GM21825 (cell line): ENCODE data around the gene FMNL2.
"Not testable (repeated sequence)": the region's sequence is repeated elsewhere in the genome, so short reads cannot be mapped to it uniquely, and the experiment has no call there.

ENCODE experiments used
- ATAC-seq: cut with Tn5 transposase; IDR thresholded peaks from one replicate; pipeline ENCODE4 v1.9.1; 2021; ENCODE audit warnings: mild to moderate bottlenecking, moderate library complexity; ENCODE audit not compliant: unreplicated experiment

FMNL2 gene

DNA sequence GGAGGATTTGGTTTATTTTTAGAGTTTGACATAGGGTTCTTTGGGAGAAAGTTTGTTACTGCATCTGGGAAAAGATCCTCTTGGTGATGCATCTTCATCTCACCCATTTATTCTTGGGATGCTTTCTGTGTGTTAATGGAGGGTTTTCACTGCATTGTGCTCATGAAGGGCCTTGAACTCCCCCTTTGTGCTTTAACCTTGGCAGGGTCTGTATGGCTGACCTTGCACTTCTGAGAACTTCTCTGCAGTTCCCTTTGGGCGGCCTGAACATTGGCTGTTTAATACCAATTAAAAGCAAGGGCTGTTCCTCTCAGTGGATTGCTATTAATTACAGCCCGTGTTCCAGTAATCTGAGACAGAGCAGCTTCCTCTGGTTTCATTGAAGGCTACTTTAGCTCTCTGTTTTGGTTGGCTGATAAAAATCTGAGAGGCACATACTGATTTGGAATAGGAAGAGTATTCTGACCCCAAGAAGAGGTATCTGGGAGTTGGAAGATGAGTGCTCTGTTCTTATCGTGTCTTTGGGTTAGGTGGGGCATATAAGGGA is 37.5 kb downstream of the FMNL2 start:
- ATAC-seq, result no peak

DNA sequence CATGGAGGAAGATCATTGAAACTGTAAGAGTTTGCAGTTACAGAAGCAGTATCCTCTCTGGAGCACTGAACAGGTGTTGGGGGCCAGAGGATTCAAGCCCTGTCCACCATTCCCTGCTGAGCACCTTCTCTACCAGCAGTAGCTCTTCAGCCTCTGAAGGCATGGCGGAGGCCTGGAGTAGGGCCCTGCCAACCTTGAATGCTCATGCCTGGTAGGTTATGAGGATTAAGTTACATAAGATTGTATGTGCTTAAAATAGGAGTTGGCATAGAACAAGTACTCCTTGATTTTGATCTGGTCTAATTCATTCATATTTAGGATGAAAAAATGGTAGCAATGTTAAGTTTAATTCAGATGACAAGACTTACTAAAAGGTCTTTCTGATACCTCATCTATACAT is 40.2 kb downstream of the FMNL2 start:
- ATAC-seq, result no peak

GRCh38 chr2:152376385-152376784 is 41.4 kb downstream of the FMNL2 start:
- ATAC-seq, result no peak

DNA sequence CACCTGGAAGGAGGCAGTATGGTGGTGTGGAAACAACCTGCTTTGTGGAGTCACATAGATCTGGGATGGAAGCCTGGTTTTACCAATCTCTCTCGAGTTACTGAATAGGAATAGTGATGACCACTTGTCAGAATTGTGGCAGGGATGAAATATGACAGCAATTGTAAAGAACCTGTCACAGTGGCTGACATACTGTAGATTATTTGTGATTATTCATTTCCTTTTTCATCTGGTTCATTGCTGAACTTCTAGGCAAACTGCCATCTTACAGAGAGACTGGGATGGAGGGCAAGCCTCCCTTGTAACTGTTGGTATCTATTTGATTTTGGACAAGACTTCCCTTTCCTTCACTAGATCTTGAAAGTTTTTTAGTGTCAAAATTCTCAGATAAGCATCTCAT is 42.0 kb downstream of the FMNL2 start:
- no peak for ATAC-seq

DNA sequence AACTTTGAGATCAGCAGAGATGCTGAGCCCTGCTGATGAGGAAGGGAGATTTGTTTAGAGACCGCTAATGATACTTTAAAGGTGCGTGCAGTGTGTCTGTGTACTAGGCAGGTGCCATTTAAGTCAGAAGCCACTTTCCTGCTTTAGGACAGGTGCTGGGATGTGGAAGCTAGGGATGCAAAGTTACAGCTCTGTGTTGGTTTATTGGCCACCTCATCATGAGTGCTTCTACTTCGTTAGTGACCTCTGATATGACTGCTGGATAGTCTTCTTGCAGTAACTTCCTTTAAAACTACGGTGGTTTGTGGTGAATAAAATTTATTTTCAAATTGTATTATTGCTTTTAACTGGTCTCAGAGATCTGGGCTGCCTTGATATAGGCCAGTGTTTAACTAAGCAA is 44.1 kb downstream of the FMNL2 start:
- no peak for ATAC-seq

- no peak for ATAC-seq
These were observed 45.5 kb downstream of the FMNL2 start for GRCh38 chr2:152380261-152381055.

DNA sequence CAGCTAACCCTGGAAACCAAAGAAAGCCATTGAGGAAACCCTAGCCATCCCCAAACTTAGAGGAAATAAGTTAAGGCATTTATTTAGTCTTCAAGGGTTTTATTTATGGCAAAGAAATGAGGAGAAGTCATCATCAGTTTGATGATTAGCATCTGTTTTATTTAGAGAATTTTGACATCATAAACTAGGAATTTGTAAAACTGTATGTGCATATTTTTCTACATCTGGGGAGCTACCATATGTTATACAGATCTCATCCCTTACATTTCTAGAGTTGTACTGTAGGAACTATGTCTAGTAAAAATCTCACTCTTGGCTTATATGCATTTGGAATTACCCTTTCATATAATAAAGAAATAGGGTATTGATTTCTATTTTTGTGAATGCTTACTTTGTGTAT is 48.7 kb downstream of the FMNL2 start:
- no peak for ATAC-seq

GRCh38 chr2:152384992-152385391 is 50.0 kb downstream of the FMNL2 start:
- no peak for ATAC-seq

GRCh38 chr2:152385650-152386049 is 50.7 kb downstream of the FMNL2 start:
- ATAC-seq, result no peak

DNA sequence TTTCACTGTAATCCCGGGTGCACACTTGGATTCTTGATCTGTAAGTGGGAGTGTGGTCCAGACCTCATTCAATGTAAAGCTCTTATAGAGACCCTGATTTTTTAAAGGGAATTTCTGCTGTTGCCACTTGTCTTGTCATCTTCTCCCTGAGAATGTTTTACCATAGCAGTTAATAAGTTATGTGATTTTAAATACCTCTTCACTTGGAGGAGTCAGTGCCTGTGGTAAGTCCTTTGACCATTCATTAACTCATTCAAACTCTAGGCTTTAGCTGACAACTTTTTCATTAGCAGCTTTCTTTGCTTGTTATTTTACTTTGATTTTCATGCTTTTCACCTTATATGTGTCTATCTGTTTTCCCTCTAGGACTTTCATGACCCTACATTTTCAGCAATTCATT is 51.3 kb downstream of the FMNL2 start:
- ATAC-seq, result no peak

DNA sequence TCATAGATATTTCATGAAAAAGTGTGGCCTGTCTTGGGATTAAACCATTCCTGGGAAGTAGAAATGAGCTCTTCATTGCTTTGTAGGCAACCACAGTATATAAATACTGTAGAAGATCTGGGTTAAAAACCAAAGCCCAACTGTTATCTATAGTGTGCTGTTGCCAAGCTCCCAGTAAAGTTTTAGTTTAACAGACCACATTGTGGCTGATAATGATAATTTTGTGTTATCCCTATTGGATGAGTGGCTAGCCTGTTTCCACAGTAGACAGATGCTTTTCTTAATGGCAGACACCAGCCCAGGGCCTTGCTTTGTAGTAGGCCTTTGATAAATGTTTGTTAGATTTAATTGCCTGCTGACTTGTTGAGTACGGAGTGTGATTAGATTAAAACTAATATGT is 52.1 kb downstream of the FMNL2 start:
- no peak for ATAC-seq

GRCh38 chr2:152388269-152388668 is 53.3 kb downstream of the FMNL2 start:
- not testable (repeated sequence) for ATAC-seq

- no peak for ATAC-seq
These were observed 54.5 kb downstream of the FMNL2 start for GRCh38 chr2:152389483-152389882.

DNA sequence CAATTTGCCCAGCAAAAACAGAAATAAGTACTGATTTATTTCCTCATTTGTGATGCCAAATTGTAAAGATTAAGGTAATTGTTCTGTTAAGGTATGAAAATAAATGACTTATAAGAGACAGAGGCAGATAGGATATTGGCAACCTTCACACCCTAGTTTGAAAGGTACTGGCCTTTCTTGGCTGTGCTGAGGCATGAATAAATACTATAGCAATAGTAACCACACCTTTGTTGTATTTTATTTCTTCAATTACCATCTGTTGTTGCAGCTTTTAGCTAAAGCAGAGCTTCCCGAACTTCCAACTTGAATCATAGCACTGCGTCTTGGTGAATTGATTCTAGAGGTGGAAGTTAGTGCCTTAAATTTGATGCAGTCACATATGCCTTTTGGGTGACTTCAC is 55.9 kb downstream of the FMNL2 start:
- ATAC-seq, result no peak

DNA sequence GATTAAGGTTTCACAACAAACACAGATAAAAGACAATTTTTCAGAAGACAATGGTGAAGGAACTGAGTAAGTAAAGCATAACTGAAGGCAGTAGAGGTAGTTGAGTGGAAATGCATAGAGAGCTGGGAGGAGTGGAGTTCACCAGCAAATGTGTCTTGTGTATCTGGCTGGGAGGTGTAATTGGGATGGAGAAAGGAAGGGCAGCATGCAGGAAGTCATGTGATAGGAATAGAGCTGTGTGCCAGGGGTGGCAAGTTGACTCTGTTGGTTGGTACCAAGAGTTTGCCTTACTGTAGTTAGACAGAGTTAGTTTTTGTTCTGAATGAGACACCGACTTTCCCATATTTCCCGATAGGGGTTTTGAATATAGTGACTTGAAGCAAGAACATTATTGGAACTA is 56.3 kb downstream of the FMNL2 start:
- ATAC-seq, result no peak

DNA sequence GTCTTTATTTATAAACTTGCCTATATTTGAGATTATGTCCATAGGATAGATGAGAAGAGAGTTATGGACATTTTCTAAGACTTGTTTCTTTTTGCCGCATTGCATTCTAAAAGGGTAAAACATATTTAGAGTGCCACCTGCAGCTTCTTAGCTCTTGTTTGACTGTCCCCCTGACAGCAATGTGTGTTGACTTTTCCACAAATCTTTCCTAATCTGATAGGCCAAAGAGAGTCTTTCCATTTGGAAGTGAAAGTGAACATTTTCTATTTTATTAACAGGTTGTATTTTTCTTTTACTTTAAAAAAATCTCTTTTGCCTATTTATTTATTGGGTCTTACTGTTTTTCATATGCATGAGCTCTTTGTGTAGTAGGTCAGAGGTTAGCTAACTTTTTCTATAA is 58.4 kb downstream of the FMNL2 start:
- ATAC-seq, result no peak

GRCh38 chr2:152394326-152394725 is 59.4 kb downstream of the FMNL2 start:
- ATAC-seq, result no peak

GRCh38 chr2:152395103-152395502 is 60.1 kb downstream of the FMNL2 start:
- ATAC-seq, result no peak

- ATAC-seq, result no peak
These were observed 60.6 kb downstream of the FMNL2 start for GRCh38 chr2:152395572-152395971.

- ATAC-seq, result no peak
These were observed 61.1 kb downstream of the FMNL2 start for GRCh38 chr2:152396051-152396511.

DNA sequence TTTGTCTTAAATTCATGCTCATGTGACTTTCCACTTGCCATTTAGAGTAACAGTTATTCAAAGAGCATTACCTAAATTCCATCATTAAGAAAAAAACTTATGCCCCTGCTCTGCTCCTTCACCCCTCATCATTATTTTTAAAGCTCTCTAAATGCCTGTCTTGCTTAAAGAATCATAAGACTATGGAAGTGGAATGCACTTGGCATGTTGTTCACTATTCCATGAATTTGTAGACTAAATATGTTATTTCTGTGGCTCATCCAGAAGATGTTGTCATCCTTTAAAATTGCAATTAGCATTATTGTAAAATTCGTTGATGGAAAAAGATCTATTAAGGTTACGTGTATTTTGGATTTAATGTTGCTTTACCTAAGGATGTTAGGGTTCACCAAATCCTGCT is 61.8 kb downstream of the FMNL2 start:
- ATAC-seq, result no peak

GRCh38 chr2:152399003-152399402 is 64.0 kb downstream of the FMNL2 start:
- ATAC-seq, result no peak
